ENCODE results near the gene LSM10.

DNA sequence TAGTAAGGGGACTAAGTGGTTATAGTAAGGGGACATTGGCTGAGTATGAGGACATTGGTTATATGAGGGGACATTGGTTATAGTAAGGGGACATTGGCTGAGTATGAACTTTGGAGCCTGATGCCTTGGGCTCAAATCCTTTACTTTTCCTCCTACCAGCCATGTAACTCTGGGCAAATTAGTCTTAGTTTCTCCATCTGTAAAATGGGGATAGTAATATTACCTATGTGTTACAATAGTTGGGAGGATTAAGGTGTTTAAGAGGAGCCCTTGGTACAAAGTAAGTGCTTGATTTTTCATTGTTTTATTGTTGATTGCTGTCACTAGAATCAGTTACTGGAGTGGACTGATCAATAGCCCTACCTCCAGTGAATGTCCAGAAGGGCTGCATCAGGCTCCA lies 49.7 kb upstream of the LSM10 start:
- TF ChIP-seq POLR2A (IDR thresholded peaks at IDR 0.05; ENCODE audit: low read depth, low read length): no peak
- TF ChIP-seq POLR2AphosphoS5 (IDR thresholded peaks at IDR 0.05; ENCODE audit: low read depth, low read length): no peak
- TF ChIP-seq POU2F2 (IDR thresholded peaks at IDR 0.05; ENCODE audit: low read depth, low read length): no peak
